HG03025 (cell line): ENCODE data around the gene TRIM49C.
"Not testable (repeated sequence)": the region's sequence is repeated elsewhere in the genome, so short reads cannot be mapped to it uniquely, and the experiment has no call there.

ENCODE experiments used
- ATAC-seq: cut with Tn5 transposase; IDR thresholded peaks from one replicate; pipeline ENCODE4 v1.9.1; 2021; ENCODE audit warnings: mild to moderate bottlenecking, moderate library complexity; ENCODE audit not compliant: unreplicated experiment, low FRiP score

The TRIM49C gene, protein sequence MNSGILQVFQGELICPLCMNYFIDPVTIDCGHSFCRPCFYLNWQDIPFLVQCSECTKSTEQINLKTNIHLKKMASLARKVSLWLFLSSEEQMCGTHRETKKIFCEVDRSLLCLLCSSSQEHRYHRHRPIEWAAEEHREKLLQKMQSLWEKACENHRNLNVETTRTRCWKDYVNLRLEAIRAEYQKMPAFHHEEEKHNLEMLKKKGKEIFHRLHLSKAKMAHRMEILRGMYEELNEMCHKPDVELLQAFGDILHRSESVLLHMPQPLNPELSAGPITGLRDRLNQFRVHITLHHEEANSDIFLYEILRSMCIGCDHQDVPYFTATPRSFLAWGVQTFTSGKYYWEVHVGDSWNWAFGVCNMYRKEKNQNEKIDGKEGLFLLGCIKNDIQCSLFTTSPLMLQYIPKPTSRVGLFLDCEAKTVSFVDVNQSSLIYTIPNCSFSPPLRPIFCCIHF

DNA sequence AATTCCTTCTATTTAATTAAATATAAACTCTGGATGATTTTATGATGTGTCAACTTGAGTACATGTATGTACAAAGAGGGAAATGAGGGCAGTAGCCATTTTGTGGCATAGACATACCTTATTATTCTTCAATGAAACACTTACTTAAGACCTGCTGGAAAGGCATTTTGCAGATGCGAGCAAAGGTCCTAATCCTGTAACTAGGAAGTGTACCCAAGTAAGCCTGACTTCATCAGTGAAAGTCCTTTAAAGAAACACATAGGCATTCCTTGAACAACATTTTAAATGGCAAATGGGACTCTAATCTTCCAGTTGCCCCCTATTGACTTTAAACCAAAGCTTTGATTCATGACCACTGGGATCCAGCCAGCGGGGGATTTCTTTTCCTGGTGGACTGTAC, at the start of gene TRIM49C:
TRIM49C (plus strand) TSS at position 301 of the 400 bp plus-strand sequence. CDS start 4,106 bp downstream, outside the sequence.
- not testable (repeated sequence) for ATAC-seq

DNA sequence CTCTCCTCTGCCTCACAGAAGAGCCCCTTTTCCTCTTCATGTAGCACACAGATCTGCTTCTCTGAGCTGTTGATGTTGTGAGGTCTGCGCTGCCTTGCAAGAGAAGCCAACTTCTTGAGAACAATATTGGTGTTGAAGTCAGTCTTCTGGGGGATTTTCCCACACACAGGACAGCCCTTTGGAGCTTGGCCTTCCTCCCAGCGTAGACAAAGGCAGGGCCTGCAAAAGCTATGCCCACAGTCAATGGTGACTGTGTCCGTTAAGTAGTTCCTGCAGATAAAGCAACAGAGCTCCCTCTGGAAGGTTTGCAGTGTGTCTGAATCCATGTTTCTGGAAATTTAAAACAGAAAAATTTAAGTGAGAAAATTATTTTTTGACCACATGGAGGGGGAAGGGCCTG, 6.7 kb upstream of the TRIM49C start:
- not testable (repeated sequence) for ATAC-seq

DNA sequence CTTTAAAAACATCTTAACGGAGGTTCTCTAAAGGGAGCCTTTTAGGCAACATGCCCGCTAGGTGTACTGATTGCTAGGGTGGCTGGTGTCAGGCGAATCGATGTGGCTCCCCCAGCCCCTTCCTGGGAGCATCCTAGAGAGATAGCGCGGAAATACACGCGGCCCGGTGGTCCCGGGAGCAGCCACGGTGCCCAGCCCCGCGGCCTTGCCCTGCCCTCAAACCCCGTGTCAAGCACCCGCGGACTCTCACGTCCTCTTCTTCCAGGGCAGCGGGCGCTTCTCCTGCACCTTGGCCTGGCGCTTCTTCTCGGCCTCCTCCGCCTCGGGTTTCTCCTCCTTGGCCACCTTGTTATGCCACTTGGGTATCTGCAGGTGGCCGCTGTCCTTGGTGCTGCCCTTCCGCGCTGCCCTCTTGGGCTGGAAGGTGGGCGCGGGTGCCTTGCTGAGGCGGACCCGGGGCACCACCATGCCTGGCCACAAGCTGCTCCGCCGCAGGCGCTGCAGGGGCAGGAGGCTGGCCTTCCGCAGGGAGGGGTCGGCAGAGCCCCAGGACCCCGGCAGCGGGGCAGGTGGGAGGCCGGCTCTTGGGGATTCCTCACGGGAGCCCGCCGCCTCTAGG, 20.8 kb downstream of the TRIM49C start:
- ATAC-seq = not testable (repeated sequence)

DNA sequence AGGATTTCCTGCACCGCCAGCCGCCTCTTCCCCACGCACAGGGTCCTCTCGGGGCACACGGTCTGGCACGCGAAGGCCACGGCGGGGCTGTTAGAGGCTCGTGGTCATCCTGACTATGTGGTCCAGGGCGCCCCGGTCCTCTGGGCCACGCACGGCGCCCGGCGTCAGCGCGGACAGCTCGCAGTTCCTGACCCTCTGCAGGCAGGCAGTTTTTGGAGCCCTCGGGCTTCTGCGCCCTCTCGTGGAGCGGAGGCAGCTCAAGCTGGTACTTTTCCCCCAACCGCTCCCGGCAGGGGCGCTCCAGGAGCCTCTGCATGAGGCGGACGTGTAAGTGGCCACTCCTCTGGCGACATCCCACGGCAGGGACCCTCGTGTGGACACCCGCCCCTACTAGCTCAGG, 21.4 kb downstream of the TRIM49C start:
- ATAC-seq = not testable (repeated sequence)

DNA sequence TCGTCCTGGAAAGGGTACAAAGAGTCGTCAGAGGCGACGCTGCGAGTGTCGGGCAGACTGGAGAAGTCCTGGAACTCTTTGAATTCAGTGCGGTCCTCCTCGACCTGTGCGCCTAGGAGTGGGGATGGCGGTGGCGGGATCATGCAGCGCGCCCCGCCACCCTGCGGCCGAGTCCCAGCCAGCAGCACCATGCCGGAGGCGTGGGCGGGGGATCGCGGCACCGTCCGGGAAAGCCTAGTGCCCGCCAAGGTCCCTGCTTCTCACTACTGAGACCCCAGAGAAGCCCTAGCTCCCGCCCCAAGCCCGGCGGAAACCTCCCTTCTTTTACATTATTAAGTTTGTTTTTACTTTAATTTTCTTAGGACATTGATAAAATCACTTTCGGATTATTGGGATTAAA, 22.6 kb downstream of the TRIM49C start:
- not testable (repeated sequence) for ATAC-seq

DNA sequence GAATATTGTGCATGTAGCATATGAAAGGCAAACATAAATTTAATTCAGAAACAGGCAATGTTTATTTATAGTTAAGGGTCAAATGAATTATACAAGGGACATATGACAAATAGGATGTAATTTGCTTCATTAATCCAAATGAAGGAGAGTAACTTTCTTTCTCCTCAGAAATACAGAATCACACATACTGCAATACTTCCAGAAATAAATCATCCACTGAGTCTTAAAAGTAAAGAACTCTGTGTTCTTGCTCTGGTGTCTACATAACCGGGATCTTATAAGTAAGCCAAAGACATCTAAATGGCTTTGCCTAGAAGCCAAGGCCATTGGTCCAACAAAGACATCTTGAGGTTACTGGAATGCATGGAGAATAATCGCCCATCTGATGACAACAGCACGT, 54.7 kb downstream of the TRIM49C start, which contains the start of gene UBTFL1:
UBTFL1 (plus strand) TSS at position 301 of the 400 bp plus-strand sequence; CDS start at position 301, 0 bp downstream.
- ATAC-seq = not testable (repeated sequence)

DNA sequence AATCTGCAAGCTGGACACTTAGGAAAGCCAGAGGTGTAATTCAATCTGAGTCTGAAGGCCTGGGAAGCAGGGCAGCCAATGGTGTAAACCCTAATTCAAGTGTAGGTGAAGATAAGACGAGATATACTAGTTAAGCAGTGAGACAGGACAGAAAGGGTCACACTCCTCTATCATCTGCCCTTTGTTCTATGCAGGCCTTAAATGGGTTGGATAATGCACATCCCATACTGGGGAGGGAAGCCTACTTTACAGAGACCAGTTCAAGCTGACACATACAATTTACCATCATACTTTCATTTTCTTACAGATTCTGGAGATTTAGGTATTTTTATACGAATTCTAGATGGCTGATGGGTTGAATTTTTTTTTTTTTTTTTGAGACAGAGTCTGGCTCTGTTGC, 57.8 kb downstream of the TRIM49C start:
- not testable (repeated sequence) for ATAC-seq
